H9 (cell line): ENCODE results near the gene LPP. TPM values are rescaled to one million over a fixed set of nuclear protein-coding genes. Genes with fewer than 3 reads are reported as not detected.

Experiments used
- DNase-seq: peaks from one replicate; pipeline ENCODE4 v3.0.0-alpha.2; 2017
- H2AFZ ChIP-seq: one replicate; pipeline ENCODE4 v1.6.1; 2013; ENCODE audit warnings: mild to moderate bottlenecking, low read length, control low read depth, moderate library complexity
- H2AK5ac ChIP-seq: 2 replicates; pipeline ENCODE4 v1.6.1; 2013; ENCODE audit warnings: low read length, control low read depth, mixed read lengths; ENCODE audit not compliant: insufficient read length
- H2BK120ac ChIP-seq: one replicate; pipeline ENCODE4 v1.6.1; 2013; ENCODE audit warnings: low read depth, mild to moderate bottlenecking, low read length, control low read depth, inconsistent platforms; ENCODE audit not compliant: poor library complexity, severe bottlenecking
- H2BK12ac ChIP-seq: 2 replicates; pipeline ENCODE4 v1.6.1; 2013; ENCODE audit warnings: low read length, control low read depth, mixed read lengths, low read depth; ENCODE audit not compliant: insufficient read length
- H2BK15ac ChIP-seq: 2 replicates; pipeline ENCODE4 v1.6.1; 2013; ENCODE audit warnings: low read depth, low read length, control low read depth
- H2BK20ac ChIP-seq: one replicate; pipeline ENCODE4 v1.6.1; 2013; ENCODE audit warnings: low read depth, mild to moderate bottlenecking, low read length, control low read depth, inconsistent platforms; ENCODE audit not compliant: poor library complexity, severe bottlenecking
- H2BK5ac ChIP-seq: 2 replicates; pipeline ENCODE4 v1.6.1; 2013; ENCODE audit warnings: low read length, control low read depth, mixed read lengths; ENCODE audit not compliant: insufficient read length
- H3K14ac ChIP-seq: 2 replicates; pipeline ENCODE4 v1.6.1; 2013; ENCODE audit warnings: low read length, control low read depth; ENCODE audit not compliant: insufficient read depth
- H3K18ac ChIP-seq: 2 replicates; pipeline ENCODE4 v1.6.1; 2013; ENCODE audit warnings: low read depth, mild to moderate bottlenecking, mixed read lengths, low read length, control low read depth; ENCODE audit not compliant: insufficient read length
- H3K23ac ChIP-seq: 2 replicates; pipeline ENCODE4 v1.6.1; 2013; ENCODE audit warnings: low read length, control low read depth, mixed read lengths, low read depth; ENCODE audit not compliant: insufficient read length
- H3K23me2 ChIP-seq: 2 replicates; pipeline ENCODE4 v1.6.1; 2013; ENCODE audit warnings: low read depth, mild to moderate bottlenecking, mixed read lengths, low read length, control low read depth; ENCODE audit not compliant: insufficient read length, poor library complexity, severe bottlenecking
- H3K27ac ChIP-seq: 2 replicates; pipeline ENCODE4 v1.5.1; 2013; ENCODE audit warnings: low read length, control low read depth, mixed read lengths, low read depth; ENCODE audit not compliant: insufficient read length
- H3K27me3 ChIP-seq: 2 replicates; pipeline ENCODE4 v1.6.1; 2013; ENCODE audit warnings: low read length, control low read depth, inconsistent platforms; ENCODE audit not compliant: insufficient read depth
- H3K4ac ChIP-seq: 2 replicates; pipeline ENCODE4 v1.6.1; 2013; ENCODE audit warnings: low read depth, mild to moderate bottlenecking, control low read depth, inconsistent platforms, low read length, moderate library complexity
- H3K4me1 ChIP-seq: 2 replicates; pipeline ENCODE4 v1.6.1; 2013; ENCODE audit warnings: low read length, control low read depth, inconsistent platforms; ENCODE audit not compliant: insufficient read depth
- H3K4me2 ChIP-seq: 2 replicates; pipeline ENCODE4 v1.6.1; 2013; ENCODE audit warnings: low read length, control low read depth, mixed read lengths; ENCODE audit not compliant: insufficient read length, insufficient read depth
- H3K56ac ChIP-seq: 2 replicates; pipeline ENCODE4 v1.6.1; 2013; ENCODE audit warnings: low read depth, mild to moderate bottlenecking, mixed read lengths, low read length, control low read depth; ENCODE audit not compliant: insufficient read length
- H3K79me1 ChIP-seq: 2 replicates; pipeline ENCODE4 v1.6.1; 2013; ENCODE audit warnings: low read depth, mild to moderate bottlenecking, moderate library complexity, low read length, control low read depth, inconsistent platforms; ENCODE audit not compliant: insufficient read depth, poor library complexity, severe bottlenecking
- H3K79me2 ChIP-seq: 2 replicates; pipeline ENCODE4 v1.6.1; 2013; ENCODE audit warnings: low read length, control low read depth, inconsistent platforms; ENCODE audit not compliant: insufficient read depth
- H3K9ac ChIP-seq: 2 replicates; pipeline ENCODE4 v1.6.1; 2013; ENCODE audit warnings: low read length, control low read depth, mixed read lengths; ENCODE audit not compliant: insufficient read length; ENCODE audit errors: extremely low read depth
- H3K9me3 ChIP-seq: one replicate; pipeline ENCODE4 v1.6.1; 2013; ENCODE audit warnings: low read depth, low read length, inconsistent platforms; ENCODE audit not compliant: control insufficient read depth
- H3T11ph ChIP-seq: one replicate; pipeline ENCODE4 v1.6.1; 2013; ENCODE audit warnings: mild to moderate bottlenecking, low read length, control low read depth, inconsistent platforms
- H4K20me1 ChIP-seq: one replicate; pipeline ENCODE4 v1.6.1; 2013; ENCODE audit not compliant: control insufficient read depth, insufficient read length, insufficient read depth
- H4K5ac ChIP-seq: 2 replicates; pipeline ENCODE4 v1.6.1; 2013; ENCODE audit warnings: low read depth, mild to moderate bottlenecking, mixed read lengths, low read length, control low read depth; ENCODE audit not compliant: insufficient read length
- H4K8ac ChIP-seq: replicated peaks from 2 replicates; pipeline ENCODE4 v1.6.1; 2013; ENCODE audit warnings: low read length, control low read depth, mixed read lengths, low read depth; ENCODE audit not compliant: insufficient read length
- H4K91ac ChIP-seq: 2 replicates; pipeline ENCODE4 v1.6.1; 2013; ENCODE audit warnings: low read depth, mild to moderate bottlenecking, moderate library complexity, mixed read lengths, low read length, control low read depth; ENCODE audit not compliant: insufficient read length
- H3K27ac Mint-ChIP-seq, 3 experiments: 2 replicates in 2 of 3; 3 replicates in 1 of 3; pipeline ENCODE4 v1.8.0; 2020 to 2021; ENCODE audit warnings: mixed read lengths in 3 of 3, mild to moderate bottlenecking in 1 of 3, moderate library complexity in 1 of 3
- H3K27me3 Mint-ChIP-seq: 2 replicates; pipeline ENCODE4 v1.8.0; 2021; ENCODE audit warnings: low read depth, mild to moderate bottlenecking, moderate library complexity, mixed read lengths
- H3K36me3 Mint-ChIP-seq, 3 experiments: 2 replicates in 2 of 3; 3 replicates in 1 of 3; pipeline ENCODE4 v1.8.0; 2020 to 2021; ENCODE audit warnings: low read depth in 3 of 3, mixed read lengths in 3 of 3; ENCODE audit not compliant: insufficient read depth in 1 of 3
- H3K4me1 Mint-ChIP-seq, 2 experiments: 2 replicates each; pipeline ENCODE4 v1.8.0; 2020; ENCODE audit warnings: mixed read lengths in 2 of 2
- H3K4me3 Mint-ChIP-seq, 2 experiments: 2 replicates in 1 of 2; 3 replicates in 1 of 2; pipeline ENCODE4 v1.8.0; 2020 to 2021; ENCODE audit warnings: mild to moderate bottlenecking in 2 of 2, mixed read lengths in 2 of 2, moderate library complexity in 1 of 2
- H3K9me3 Mint-ChIP-seq, 2 experiments: 2 replicates in 1 of 2; 3 replicates in 1 of 2; pipeline ENCODE4 v1.8.0; 2020; ENCODE audit warnings: mild to moderate bottlenecking in 2 of 2, mixed read lengths in 2 of 2, moderate library complexity in 1 of 2
- WGBS: extraction: QIAGEN DNeasy Blood & Tissue Kit; methylation state at CpG from one replicate; pipeline ENCODE4 v1.1.7; 2013; ENCODE audit warnings: missing lambda C conversion rate, low lambda C conversion rate, mixed read lengths; ENCODE audit not compliant: insufficient read length; ENCODE audit errors: extremely low coverage; 5-methylcytosine and 5-hydroxymethylcytosine counted together
- total RNA-seq: library from RNA; stranded (reverse); gene quantifications from 2 replicates; pipeline ENCODE4 v1.2.1, GENCODE V29; 2021
- TF ChIP-seq, protein P1 (sequence below): fragments of 200-600 bp; sonication (generic); conservative IDR thresholded peaks from 3 replicates; pipeline ENCODE4 v1.8.0; 2021; ENCODE audit warnings: antibody characterized with exemption, mild to moderate bottlenecking

The LPP gene
- total RNA-seq, 1 experiment from 2014 or later, result 64.6 TPM

DNA sequence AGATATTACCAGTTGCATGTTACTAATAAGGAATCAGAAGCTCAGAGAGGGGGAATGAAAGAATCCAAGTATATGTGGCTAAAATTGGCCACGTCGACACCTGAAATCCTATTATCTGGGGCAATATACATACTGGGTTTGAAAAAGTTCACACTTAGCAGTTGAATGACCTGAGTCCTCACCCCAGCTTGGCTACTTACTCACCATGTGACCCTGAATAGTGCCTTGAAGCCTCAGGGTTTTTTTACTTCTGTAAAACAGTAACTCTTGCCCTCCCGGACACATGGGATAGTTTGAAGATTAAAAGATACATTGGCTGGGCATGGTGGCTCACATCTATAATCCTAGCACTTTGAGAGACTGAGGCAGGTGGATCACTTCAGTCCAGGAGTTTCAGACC, 675.6 kb downstream of the LPP start:
- H3K27me3 Mint-ChIP-seq, result no peaks in the 10 kb centered on the region
- H3K27me3 ChIP-seq, result no peaks in the 10 kb centered on the region

More for the DNA sequence above, 675.6 kb downstream of the LPP start:
- Histone ChIP-seq H2AK5ac (no peak overlapping the region), H2AFZ (no peak overlapping the region), H3K27ac (no peak overlapping the region), H2BK12ac (no peak overlapping the region), H3T11ph (no peak overlapping the region), H4K91ac (no peak overlapping the region), H4K20me1 (no peaks in the 10 kb centered on the region), H3K9ac (no peak overlapping the region), H3K18ac (no peak overlapping the region), H2BK15ac (no peak overlapping the region), H3K79me1 (no peaks in the 10 kb centered on the region), H3K4ac (no peak overlapping the region), H4K5ac (no peak overlapping the region), H4K8ac (no peak overlapping the region), H3K4me2 (no peak overlapping the region), H3K14ac (no peak overlapping the region), H3K23me2 (no peaks in the 10 kb centered on the region), H3K23ac (no peak overlapping the region), H2BK20ac (no peak overlapping the region), H3K9me3 (no peaks in the 10 kb centered on the region), H2BK120ac (no peak overlapping the region), H3K4me1 (no peaks in the 10 kb centered on the region), H3K56ac (no peak overlapping the region), H2BK5ac (no peak overlapping the region), H3K79me2 (no peaks in the 10 kb centered on the region)
- H3K36me3 Mint-ChIP-seq, result no peaks in the 10 kb centered on the region
- no CpG with 5 or more reads among the region's 3 CpGs for WGBS
- H3K27ac Mint-ChIP-seq, result no peak overlapping the region
- peaks cover 2 to 6% of the 10 kb centered on the region in 2 experiments; a peak in 3 of 4 replicates for H3K4me1 Mint-ChIP-seq
- TF ChIP-seq, protein P1, sequence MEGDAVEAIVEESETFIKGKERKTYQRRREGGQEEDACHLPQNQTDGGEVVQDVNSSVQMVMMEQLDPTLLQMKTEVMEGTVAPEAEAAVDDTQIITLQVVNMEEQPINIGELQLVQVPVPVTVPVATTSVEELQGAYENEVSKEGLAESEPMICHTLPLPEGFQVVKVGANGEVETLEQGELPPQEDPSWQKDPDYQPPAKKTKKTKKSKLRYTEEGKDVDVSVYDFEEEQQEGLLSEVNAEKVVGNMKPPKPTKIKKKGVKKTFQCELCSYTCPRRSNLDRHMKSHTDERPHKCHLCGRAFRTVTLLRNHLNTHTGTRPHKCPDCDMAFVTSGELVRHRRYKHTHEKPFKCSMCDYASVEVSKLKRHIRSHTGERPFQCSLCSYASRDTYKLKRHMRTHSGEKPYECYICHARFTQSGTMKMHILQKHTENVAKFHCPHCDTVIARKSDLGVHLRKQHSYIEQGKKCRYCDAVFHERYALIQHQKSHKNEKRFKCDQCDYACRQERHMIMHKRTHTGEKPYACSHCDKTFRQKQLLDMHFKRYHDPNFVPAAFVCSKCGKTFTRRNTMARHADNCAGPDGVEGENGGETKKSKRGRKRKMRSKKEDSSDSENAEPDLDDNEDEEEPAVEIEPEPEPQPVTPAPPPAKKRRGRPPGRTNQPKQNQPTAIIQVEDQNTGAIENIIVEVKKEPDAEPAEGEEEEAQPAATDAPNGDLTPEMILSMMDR, result no peak
- no peaks in the 10 kb centered on the region for H3K9me3 Mint-ChIP-seq
- no peak for DNase-seq
- no peak overlapping the region for H3K4me3 Mint-ChIP-seq
